Pancreas (tissue), 10 donors: Measurements from ENCODE around the gene RFT1. TPM values are rescaled to one million over a fixed set of nuclear protein-coding genes. Genes with fewer than 3 reads are reported as not detected.
A peak's percentile ranks its signal among the peaks of the same experiment; 100 is the strongest.

Experiments
- ATAC-seq, 4 donors: fragments of 200-7000 bp; cut with Tn5 transposase; one replicate each; pipeline versions ENCODE4 v1.8.0 to v1.9.1; 2020; ENCODE audit warnings: mild to moderate bottlenecking in 4 of 4, moderate library complexity in 4 of 4
- DNase-seq, 6 donors: peaks; one replicate each; pipeline ENCODE4 v3.0.0-alpha.2; 2020
- FAIRE-seq: peaks from 2 replicates; lab custom pipeline; 2012; peaks lifted over from hg19 to GRCh38; lab: Jason Lieb, UNC
- H3K27ac ChIP-seq, 4 donors: fragments of 200-600 bp; sonication (generic); 1 replicate in 3 of 4; 2 replicates in 1 of 4; pipeline versions ENCODE4 v1.5.0 to v1.8.0; 2020
- H3K27me3 ChIP-seq, 4 donors: fragments of 200-600 bp; one replicate each; pipeline ENCODE4 v1.8.0; 2021
- H3K36me3 ChIP-seq, 3 donors: fragments of 200-600 bp; sonication (generic) in 1 of 3; one replicate each; pipeline versions ENCODE4 v1.5.0 to v1.8.0; 2020 to 2021
- H3K4me1 ChIP-seq, 3 donors: fragments of 200-600 bp; one replicate each; pipeline ENCODE4 v1.8.0; 2021
- H3K4me3 ChIP-seq, 4 donors: fragments of 200-600 bp; sonication (generic) in 2 of 4; one replicate each; pipeline versions ENCODE4 v1.5.0 to v1.8.0; 2020 to 2021
- H3K9me3 ChIP-seq, 4 donors: fragments of 200-600 bp; one replicate each; pipeline ENCODE4 v1.8.0; 2021
- WGBS, 2 donors: extraction: QIAGEN DNeasy Blood & Tissue Kit; methylation state at CpG; one replicate each; pipeline ENCODE4 v1.1.7; 2013; 5-methylcytosine and 5-hydroxymethylcytosine counted together
- intact Hi-C, 3 donors: fragments of 100-400 bp; cut with DNase I; formaldehyde crosslinking; loops; one replicate each; pipeline versions ENCODE4 v1.11.1 to v1.14.2; 2022
- polyA plus RNA-seq, 2 donors: library from polyadenylated mRNA; stranded (reverse); fragments of 200-250 nt; gene quantifications; one replicate each; pipeline ENCODE4 v1.2.3, GENCODE V29; 2013
- total RNA-seq, 6 donors: library from RNA; stranded (reverse); fragmentation: NEBNext Ultra II Directional in 4 of 6; extraction: Animal tissue kit (Norgen Biotek cat#: 25700) in 4 of 6; gene quantifications; one replicate each; pipeline versions ENCODE4 v1.2.1 to v1.2.4, GENCODE V29; 2021 to 2023
- TF ChIP-seq, protein P1 (sequence below), 4 donors: fragments of 200-600 bp; sonication (generic) in 3 of 4; IDR thresholded peaks; one replicate each; pipeline versions ENCODE4 v1.5.0 to v1.8.0; 2021; ENCODE audit warnings: antibody characterized with exemption in 4 of 4
- donor health status: healthy with polysubstance abuse.
- donor health status: DM: no; HTN: no; CAD: no; lungs with moderate emphysema.
- donor health status: DM: no; HTN: no; CAD: no.
- donor health status: control.
- donor health status: control.
- donor health status: Bipolar disorder and iron deficiency.
- donor health status: DM: yes; HTN: yes; CAD: no.
- donor health status: DM: no; HTN: no; CAD: no.
- donor health status: DM: no; HTN: no; CAD: no.
- donor health status: DM: yes; HTN: yes; CAD: no.

The RFT1 gene
- total and polyA plus RNA-seq, 8 donors = 6.9 to 20.4 (median 15.0) TPM

DNA sequence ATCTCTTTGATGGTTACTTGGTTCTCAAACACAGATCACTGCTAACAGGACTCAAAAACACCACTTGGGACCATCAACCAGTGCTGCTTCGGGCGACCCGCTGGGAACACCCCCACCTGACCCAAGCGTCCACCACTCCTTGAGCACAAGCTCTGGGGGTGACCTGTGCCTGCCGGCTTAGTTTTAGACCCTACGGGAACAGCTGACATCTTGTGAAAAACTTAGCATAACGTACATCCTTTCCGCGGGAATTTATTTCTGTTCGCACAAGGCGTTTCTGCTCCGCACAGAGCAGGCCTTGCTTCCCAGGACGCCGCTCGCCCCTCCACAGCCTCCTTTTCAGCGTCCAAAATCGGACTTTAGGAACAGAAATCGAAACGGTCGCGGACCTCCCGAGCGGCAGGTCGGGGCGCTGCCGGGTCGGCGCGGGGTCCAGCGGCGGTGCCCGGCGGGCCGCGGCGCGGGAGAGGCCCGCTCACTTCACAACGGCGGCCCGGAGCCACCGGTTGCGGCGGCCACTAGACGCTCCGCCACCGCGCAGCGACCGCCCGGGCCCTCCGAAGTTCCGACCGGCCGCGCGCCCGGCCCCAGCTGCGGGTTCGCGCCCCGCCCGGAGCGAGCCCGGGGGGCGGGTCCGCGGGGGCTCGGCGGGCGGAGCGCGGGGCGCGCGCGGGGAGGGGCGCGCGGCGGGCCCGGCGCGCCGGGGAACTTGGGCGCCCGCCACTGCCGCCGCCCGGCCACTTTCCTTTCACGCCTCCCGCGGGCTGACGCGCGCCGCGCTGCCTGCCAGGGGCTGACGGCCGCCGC lies 85.3 kb downstream of the RFT1 start:
- peaks cover 20 to 23% (median 21%) of the 10 kb centered on the region in 3 donors for H3K4me1 ChIP-seq
- FAIRE-seq (no peak), DNase-seq (peak; percentile 60 to 86 (median 76)), ATAC-seq (peak; percentile 57 to 72 (median 61))
- TF ChIP-seq, protein P1, sequence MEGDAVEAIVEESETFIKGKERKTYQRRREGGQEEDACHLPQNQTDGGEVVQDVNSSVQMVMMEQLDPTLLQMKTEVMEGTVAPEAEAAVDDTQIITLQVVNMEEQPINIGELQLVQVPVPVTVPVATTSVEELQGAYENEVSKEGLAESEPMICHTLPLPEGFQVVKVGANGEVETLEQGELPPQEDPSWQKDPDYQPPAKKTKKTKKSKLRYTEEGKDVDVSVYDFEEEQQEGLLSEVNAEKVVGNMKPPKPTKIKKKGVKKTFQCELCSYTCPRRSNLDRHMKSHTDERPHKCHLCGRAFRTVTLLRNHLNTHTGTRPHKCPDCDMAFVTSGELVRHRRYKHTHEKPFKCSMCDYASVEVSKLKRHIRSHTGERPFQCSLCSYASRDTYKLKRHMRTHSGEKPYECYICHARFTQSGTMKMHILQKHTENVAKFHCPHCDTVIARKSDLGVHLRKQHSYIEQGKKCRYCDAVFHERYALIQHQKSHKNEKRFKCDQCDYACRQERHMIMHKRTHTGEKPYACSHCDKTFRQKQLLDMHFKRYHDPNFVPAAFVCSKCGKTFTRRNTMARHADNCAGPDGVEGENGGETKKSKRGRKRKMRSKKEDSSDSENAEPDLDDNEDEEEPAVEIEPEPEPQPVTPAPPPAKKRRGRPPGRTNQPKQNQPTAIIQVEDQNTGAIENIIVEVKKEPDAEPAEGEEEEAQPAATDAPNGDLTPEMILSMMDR (IDR thresholded peaks at IDR 0.05) = no peak
- H3K27ac ChIP-seq = peak overlapping the region; percentile 71 to 90 (median 87)
- no peaks in the 10 kb centered on the region for H3K36me3 ChIP-seq
- H3K27me3 ChIP-seq = no peaks in the 10 kb centered on the region
- intact Hi-C loops = no loop called here
- 0 to 1% methylated on average over 24 to 101 of the region's 101 CpGs for WGBS, 2 donors
- H3K4me3 ChIP-seq = peak overlapping the region; percentile 29 to 95 (median 68)
- H3K9me3 ChIP-seq = no peaks in the 10 kb centered on the region

DNA sequence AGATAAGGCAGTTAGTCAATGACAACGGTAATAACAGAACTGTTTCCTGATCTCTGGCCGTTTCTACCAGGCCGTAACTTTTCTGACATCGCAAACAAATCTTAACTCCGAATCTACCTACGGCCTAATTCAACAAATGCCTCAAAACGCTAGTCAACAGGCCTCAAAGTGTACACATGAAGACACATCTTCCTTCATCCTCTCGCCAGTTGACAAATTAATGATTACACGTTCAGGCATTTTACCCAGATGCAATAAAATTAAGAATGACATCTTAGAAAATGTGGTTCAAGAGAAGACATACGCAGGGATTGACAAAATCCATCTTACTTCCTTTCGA lies 85.9 kb downstream of the RFT1 start:
- DNase-seq (no peak), FAIRE-seq (no peak), ATAC-seq (peak in 1 of 4 donors; percentile 2)
- H3K27ac ChIP-seq = peak overlapping the region; percentile 71 to 90 (median 87)
- H3K4me3 ChIP-seq = peak overlapping the region in 3 of 4 donors; percentile 63 to 95 (median 72)
- H3K9me3 ChIP-seq = no peaks in the 10 kb centered on the region
- no peaks in the 10 kb centered on the region for H3K36me3 ChIP-seq
- WGBS, 2 donors = 7 to 12% methylated on average over 11 of the region's 11 CpGs
- H3K27me3 ChIP-seq = no peaks in the 10 kb centered on the region
- peaks cover 20 to 27% (median 26%) of the 10 kb centered on the region in 3 donors for H3K4me1 ChIP-seq
- TF ChIP-seq, protein P1 (IDR thresholded peaks at IDR 0.05) = no peak
- intact Hi-C loops = no loop called here

DNA sequence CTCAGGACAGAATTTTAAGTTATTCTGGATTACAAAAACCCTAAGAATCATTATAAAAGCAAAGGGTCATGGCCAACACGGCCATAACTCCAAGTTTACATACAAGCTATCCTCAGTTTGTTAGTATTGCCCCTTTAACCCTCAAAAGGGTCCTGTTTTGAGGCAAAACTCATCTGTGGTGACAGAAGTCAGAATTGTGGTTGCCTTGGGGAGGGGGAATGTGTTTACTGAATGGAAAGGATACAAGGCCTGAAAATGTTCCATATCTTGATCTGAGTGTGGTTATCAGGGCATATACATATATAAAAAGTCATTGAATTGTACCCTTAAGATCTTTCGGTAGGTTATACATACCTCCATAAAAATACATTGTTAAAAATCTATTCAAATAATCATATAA lies 86.5 kb downstream of the RFT1 start:
- DNase-seq (no peak), FAIRE-seq (no peak), ATAC-seq (no peak)
- peak overlapping the region; percentile 71 to 90 (median 87) for H3K27ac ChIP-seq
- no peaks in the 10 kb centered on the region for H3K9me3 ChIP-seq
- peaks cover 20 to 32% (median 31%) of the 10 kb centered on the region in 3 donors for H3K4me1 ChIP-seq
- TF ChIP-seq, protein P1 (IDR thresholded peaks at IDR 0.05) = no peak
- intact Hi-C loops = no loop called here
- no peaks in the 10 kb centered on the region for H3K27me3 ChIP-seq
- 37 to 44% methylated on average over 2 of the region's 2 CpGs for WGBS, 2 donors
- no peaks in the 10 kb centered on the region for H3K36me3 ChIP-seq
- peak overlapping the region in 2 of 4 donors; percentile 72 to 95 for H3K4me3 ChIP-seq

DNA sequence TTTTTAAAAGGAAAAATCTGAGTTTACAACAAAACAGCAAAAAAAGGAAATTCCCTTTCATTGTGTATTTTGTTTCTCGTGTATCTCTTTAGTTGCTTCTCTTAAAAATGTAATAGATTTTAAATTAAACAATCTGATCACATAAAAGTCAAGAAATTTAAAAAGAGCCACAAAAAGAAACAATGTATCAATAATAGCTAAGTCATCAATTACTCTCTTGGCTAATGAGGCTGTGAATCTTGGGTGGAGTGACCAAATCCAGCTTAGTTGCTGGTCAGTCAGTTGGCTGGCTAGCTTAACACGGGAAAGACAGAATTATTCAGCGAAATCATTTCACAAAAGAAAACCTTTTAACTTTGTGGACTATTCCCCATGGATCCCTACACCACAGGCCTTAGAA lies 87.6 kb downstream of the RFT1 start:
- intact Hi-C loops = no loop called here
- H3K4me1 ChIP-seq = peaks cover 26 to 40% (median 36%) of the 10 kb centered on the region in 3 donors
- H3K27ac ChIP-seq = no peak overlapping the region
- ATAC-seq = no peak
- no peaks in the 10 kb centered on the region for H3K36me3 ChIP-seq
- TF ChIP-seq, protein P1 (IDR thresholded peaks at IDR 0.05) = no peak
- H3K9me3 ChIP-seq = no peaks in the 10 kb centered on the region
- WGBS, 2 donors = 70 to 76% methylated on average over 3 of the region's 3 CpGs
- no peak for DNase-seq
- no peak for FAIRE-seq
- H3K27me3 ChIP-seq = no peaks in the 10 kb centered on the region
- no peak overlapping the region for H3K4me3 ChIP-seq

DNA sequence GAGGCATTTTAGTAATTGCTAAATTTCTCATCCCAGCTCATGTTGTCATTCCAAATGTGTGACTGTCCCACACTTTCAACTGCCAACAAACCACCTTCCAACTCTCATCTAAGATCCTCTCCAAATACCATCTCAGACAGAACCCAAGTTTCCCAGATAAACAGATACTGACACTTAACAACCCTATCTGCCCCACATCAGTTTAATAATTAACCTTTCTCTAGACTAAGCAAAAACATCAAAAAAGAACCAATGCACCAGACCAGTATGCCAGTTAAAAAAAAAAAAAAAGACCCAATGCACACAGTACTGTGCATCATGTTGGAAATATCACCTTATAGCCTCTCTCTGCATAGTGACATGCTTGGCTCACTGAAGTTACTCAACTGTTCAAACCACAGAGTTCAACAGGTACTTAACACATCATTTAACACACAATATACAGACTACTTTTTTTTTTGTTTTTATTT lies 89.8 kb downstream of the RFT1 start:
- Histone ChIP-seq H3K27ac (no peak overlapping the region), H3K36me3 (no peaks in the 10 kb centered on the region), H3K27me3 (no peaks in the 10 kb centered on the region), H3K4me1 (peaks cover 26 to 44% (median 36%) of the 10 kb centered on the region in 3 donors), H3K4me3 (no peak overlapping the region), H3K9me3 (no peaks in the 10 kb centered on the region)
- TF ChIP-seq, protein P1 (IDR thresholded peaks at IDR 0.05) = no peak
- DNase-seq (no peak), ATAC-seq (peak in 1 of 4 donors; percentile 4), FAIRE-seq (no peak)
- intact Hi-C loops = no loop called here
